ENCODE measurements around the gene PIP5K1C. TPM values are rescaled to one million over a fixed set of nuclear protein-coding genes. Genes with fewer than 3 reads are reported as not detected.

PIP5K1C gene
- total RNA-seq, 1 experiment from 2014 or later = 26.9 TPM

- intact Hi-C loops (cut with micrococcal nuclease) = no loop called here
- Histone ChIP-seq H3K9me3 (ENCODE audit: control insufficient read depth in 1 of 2, insufficient read depth in 1 of 2, low read depth in 1 of 2, low read length in 2 of 2) (no peaks in the 10 kb centered on the region), H3K27me3 (ENCODE audit: insufficient read depth, low read length) (no peaks in the 10 kb centered on the region), H3K4me3 (replicated peaks in 1 of 2; ENCODE audit: low read depth in 1 of 2, low read length in 2 of 2) (no peak overlapping the region), H3K4me1 (ENCODE audit: control insufficient read depth in 1 of 2, insufficient read depth in 2 of 2, low read length in 2 of 2) (peaks cover 0 to 7% of the 10 kb centered on the region in 2 experiments; a peak in 1 of 4 replicates), H3K36me3 (ENCODE audit: control insufficient read depth in 1 of 2, insufficient read depth in 2 of 2, low read length in 2 of 2) (peaks cover 2 to 3% of the 10 kb centered on the region in 2 experiments; a peak in 1 of 4 replicates), H3K9ac (ENCODE audit: low read length) (no peak overlapping the region), H3K4me2 (ENCODE audit: low read length) (no peak overlapping the region), H3K79me2 (ENCODE audit: insufficient read depth, low read length) (no peaks in the 10 kb centered on the region), H4K20me1 (ENCODE audit: insufficient read depth) (no peaks in the 10 kb centered on the region), H3K9me2 (ENCODE audit: insufficient read depth) (no peaks in the 10 kb centered on the region), H3K27ac (ENCODE audit: low read depth, low read length) (no peak overlapping the region), H2AFZ (ENCODE audit: low read depth, low read length, poor library complexity, severe bottlenecking) (no peak overlapping the region)
- CTCF ChIA-PET = no interaction called here
- ATAC-seq (no peak), DNase-seq (ENCODE audit: low read depth, low spot score) (no peak)
- RAD21 ChIA-PET (ENCODE audit: low non-redundant PET in 1 of 2, low total read pairs in 2 of 2, uncharacterized antibody in 2 of 2, unreplicated experiment in 2 of 2) = no interaction called here
- BruUV-seq (replicated peaks) = no TSS peak
- no peak for TF ChIP-seq YY1 (IDR thresholded peaks at IDR 0.05; ENCODE audit: extremely low read depth, insufficient replicate concordance, low read depth, low read length)
- TF ChIP-seq TCF7L2 (IDR thresholded peaks at IDR 0.05; ENCODE audit: borderline replicate concordance, extremely low read depth, insufficient read depth, insufficient read length) = no peak
- TF ChIP-seq SP1 (IDR thresholded peaks at IDR 0.05; ENCODE audit: low read depth) = no peak
- POLR2A ChIA-PET = no interaction called here
Measured at GRCh38 chr19:3657395-3657769, 42.9 kb downstream of the PIP5K1C start.

- no TSS peak for BruUV-seq (replicated peaks)
- Histone ChIP-seq H3K27ac (ENCODE audit: low read depth, low read length) (no peak overlapping the region), H3K4me3 (replicated peaks in 1 of 2; ENCODE audit: low read depth in 1 of 2, low read length in 2 of 2) (no peak overlapping the region), H3K27me3 (ENCODE audit: insufficient read depth, low read length) (no peaks in the 10 kb centered on the region), H3K9me3 (ENCODE audit: control insufficient read depth in 1 of 2, insufficient read depth in 1 of 2, low read depth in 1 of 2, low read length in 2 of 2) (no peaks in the 10 kb centered on the region), H3K4me1 (ENCODE audit: control insufficient read depth in 1 of 2, insufficient read depth in 2 of 2, low read length in 2 of 2) (peaks cover 0 to 7% of the 10 kb centered on the region in 2 experiments; a peak in 1 of 4 replicates), H3K79me2 (ENCODE audit: insufficient read depth, low read length) (no peaks in the 10 kb centered on the region), H3K9ac (ENCODE audit: low read length) (no peak overlapping the region), H3K36me3 (ENCODE audit: control insufficient read depth in 1 of 2, insufficient read depth in 2 of 2, low read length in 2 of 2) (peaks cover 2 to 3% of the 10 kb centered on the region in 2 experiments; a peak in 1 of 4 replicates), H3K4me2 (ENCODE audit: low read length) (no peak overlapping the region), H3K9me2 (ENCODE audit: insufficient read depth) (no peaks in the 10 kb centered on the region), H2AFZ (ENCODE audit: low read depth, low read length, poor library complexity, severe bottlenecking) (no peak overlapping the region), H4K20me1 (ENCODE audit: insufficient read depth) (no peaks in the 10 kb centered on the region)
- RAD21 ChIA-PET (ENCODE audit: low non-redundant PET in 1 of 2, low total read pairs in 2 of 2, uncharacterized antibody in 2 of 2, unreplicated experiment in 2 of 2) = no interaction called here
- ATAC-seq (peak; percentile 57; the same call in 1 of the 2 replicates), DNase-seq (ENCODE audit: low read depth, low spot score) (no peak)
- intact Hi-C loops (cut with micrococcal nuclease) = no loop called here
- POLR2A ChIA-PET = no interaction called here
- CTCF ChIA-PET = no interaction called here
- TF ChIP-seq EZH2phosphoT487 (IDR thresholded peaks at IDR 0.05; ENCODE audit: borderline replicate concordance) (no peak), CTCF (IDR thresholded peaks at IDR 0.05 in 2 of 3, conservative IDR thresholded peaks at IDR 0.05 in 1 of 3; ENCODE audit: borderline replicate concordance in 1 of 3, insufficient read depth in 1 of 3, low read depth in 2 of 3, low read length in 2 of 3) (peak; percentile 8 to 58 (median 47); a peak in 4 of 6 replicates), YY1 (IDR thresholded peaks at IDR 0.05; ENCODE audit: extremely low read depth, insufficient replicate concordance, low read depth, low read length) (no peak), CBX3 (IDR thresholded peaks at IDR 0.05; ENCODE audit: low read depth) (no peak)
Measured at GRCh38 chr19:3656747-3657394, 43.4 kb downstream of the PIP5K1C start.
